NCI-H345 treated with DMSO at 0.1 percent for 48 hours (cell line): ENCODE results near the gene NGEF.

Experiments used
- DNase-seq: peaks from one replicate; lab custom pipeline; 2025; ENCODE audit not compliant: unreplicated experiment; lab: John Stamatoyannopoulos, UW

Gene NGEF

DNA sequence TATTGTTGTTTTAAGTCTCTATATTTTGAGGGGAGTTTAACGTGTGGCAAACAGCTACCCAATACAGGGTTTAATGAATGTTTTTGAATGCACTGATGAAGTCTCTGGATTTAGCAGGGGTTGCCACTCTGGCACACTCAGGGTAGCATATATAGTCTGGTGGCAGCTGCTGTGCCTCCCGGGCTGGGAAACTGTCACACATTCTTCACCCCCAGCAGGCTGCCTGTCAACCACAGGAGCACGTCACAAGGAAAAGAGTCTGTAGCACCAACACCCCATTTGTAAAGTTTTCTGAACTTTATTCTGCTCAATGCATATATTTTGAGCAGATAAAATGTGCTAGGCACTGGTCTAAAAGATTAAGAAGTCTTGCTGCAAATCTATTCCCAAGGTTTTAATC, 39.3 kb downstream of the NGEF start:
- DNase-seq = no peak

DNA sequence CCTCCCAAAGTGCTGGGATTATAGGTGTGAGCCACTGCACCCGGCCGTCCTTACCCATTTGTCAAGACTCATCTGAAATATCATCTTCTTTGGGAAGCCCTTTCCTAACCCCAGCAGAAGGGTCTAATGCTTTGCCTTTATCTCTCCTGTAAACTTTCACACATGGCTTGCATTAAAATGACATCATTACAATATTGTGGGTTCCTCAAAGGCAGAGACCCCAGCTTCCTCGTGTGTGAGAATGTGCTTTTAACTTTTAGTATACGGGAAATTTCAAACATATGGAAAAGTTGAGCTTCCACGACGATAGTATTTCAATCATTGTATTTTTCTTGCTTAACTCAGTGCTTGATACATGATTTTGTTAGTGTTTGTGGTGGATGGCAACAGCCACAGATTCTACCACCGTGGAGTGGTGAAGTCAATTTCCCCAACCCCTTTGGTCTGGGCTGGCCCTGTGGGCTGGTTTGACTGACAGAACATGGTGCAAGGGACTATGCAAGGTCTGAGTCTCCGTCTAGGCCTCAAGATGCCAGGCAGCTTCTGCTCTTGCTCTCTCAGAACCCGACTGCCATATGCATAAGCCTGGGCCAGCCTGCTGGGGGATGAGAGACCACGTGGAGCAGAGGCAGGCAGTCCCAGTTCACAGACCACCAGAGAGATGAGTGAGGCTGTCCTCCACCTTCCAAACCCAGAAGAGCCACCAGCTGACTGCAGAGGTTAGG, 39.9 kb downstream of the NGEF start:
- DNase-seq = no peak

DNA sequence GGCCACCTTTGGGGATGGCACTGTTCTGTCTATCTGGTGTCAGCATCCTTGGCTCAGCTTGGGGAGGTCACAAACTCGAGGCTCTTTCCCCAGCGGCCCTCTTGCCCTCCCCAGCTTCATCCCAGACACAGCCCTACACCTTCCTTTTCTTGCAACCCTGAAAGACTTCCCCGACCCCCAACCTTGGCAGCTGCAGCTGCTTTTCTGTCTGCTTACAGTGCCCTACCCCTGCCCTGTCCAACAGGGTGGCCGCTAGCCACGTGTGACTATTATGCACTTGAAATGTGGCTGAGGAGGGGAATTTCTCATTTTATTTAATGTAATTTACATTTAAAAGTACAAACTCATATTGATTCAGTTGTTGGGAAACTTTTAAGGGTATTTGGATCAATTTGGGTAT, 41.3 kb downstream of the NGEF start:
- DNase-seq = no peak

DNA sequence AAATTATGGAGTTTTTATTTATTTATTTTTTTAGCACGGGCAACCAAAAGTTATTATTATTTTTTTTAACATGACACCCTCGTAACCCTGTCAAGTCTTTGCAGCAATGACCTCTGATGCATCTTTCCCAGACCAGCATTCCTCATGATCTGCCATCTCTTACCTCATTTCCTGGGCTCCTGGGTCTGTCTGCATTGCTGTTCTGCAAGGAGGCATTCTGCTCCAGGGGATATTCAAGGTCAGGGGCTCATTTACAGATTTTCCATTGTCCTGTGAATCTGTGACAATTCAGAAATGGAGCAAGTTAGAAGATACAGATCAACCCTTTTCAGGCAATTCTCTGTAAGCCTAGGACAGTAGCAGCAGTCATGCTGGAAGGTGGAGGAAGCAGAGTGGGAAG, 43.0 kb downstream of the NGEF start:
- no peak for DNase-seq

DNA sequence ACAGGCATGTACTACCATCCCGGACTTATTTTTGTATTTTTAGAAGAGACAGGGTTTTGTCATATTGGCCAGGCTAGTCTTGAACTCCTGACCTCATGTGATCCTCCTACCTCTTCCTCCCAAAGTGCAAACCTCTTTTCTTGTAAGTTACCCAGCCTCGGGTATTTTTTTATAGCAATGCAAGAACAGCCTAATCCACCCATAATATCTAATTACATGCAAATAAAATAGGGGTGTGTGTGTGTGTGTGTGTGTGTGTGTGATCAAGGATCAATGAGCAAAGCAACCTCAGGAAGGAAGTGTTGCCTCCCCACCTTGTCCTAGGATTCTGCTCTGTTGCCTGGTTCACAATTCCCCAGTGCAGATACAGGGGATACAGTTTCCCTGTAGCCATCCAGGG, 45.6 kb downstream of the NGEF start:
- DNase-seq = no peak

DNA sequence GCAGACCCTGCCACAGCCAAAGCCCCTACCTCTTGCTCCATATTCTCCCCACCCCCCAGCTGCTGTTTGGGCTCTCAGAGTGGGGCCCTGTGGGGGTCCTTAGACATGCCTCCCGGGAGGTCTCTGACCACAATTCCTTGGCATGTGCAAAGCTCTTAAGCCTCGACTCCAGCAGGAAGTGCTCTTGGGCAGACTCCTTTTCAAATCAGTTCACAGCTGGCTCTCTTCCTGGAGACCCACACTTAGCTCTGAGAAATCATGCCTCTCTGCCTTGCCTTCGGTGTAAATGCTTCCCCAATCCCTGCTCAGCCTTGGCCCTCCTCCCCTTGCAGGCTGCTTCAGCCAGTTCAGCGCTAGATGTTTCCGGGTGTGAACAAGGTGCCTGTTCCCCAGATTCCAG, 46.9 kb downstream of the NGEF start:
- no peak for DNase-seq

DNA sequence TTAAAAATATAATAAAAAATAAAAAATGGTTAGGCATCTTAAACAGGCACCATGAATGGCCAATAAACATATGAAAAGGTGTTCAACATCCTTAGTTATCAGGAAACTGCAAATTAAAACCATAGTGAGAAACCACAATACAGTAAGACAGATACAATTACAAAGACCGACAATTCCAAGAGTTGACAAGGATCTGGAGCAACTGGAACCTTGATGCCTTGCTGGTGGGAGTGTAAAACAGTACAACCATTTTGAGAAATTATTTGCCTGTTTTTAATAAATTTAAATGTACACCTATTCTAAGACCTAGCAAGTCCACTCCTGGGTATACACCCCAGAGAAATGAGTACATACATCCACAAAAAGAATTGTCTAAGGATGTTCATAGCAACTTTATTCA, 49.1 kb downstream of the NGEF start:
- no peak for DNase-seq

DNA sequence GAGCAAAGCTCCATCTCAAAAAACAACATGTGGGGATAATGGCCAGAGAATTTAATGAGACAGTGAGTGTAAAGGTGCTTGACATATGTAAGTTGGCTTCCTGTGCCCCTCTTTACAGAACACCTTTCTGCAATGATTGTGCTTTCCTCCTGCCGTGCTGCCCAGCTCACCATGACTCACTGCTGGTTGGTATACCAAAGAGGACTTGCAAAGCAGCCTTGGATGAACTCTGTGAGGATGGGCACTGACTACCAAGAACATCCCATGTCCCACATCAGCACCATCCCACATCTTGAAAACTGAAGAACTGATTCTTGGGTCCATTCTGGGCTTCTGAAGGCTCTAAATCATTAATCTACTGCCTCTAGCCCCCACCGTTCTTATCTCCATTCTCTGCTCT, 52.2 kb downstream of the NGEF start:
- DNase-seq = no peak

DNA sequence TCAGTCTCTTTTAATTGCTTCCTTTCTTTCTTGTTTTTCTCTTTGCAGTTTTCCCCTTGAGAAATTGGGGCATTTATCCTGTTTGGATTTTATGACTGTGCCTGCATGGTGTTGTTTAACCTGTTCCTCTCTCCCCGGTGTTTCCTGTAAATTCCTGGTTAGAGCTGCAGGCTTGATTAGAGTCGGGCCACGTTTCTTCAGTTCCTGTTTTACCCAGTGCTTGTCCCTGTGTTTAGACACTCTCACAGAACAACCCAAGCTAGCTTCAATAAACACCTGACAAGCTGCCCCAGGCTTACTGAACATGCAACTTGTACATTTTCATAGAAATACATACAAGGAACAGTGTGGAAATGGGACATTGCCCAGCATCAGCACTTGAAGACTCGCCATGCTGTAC, 53.9 kb downstream of the NGEF start:
- no peak for DNase-seq

DNA sequence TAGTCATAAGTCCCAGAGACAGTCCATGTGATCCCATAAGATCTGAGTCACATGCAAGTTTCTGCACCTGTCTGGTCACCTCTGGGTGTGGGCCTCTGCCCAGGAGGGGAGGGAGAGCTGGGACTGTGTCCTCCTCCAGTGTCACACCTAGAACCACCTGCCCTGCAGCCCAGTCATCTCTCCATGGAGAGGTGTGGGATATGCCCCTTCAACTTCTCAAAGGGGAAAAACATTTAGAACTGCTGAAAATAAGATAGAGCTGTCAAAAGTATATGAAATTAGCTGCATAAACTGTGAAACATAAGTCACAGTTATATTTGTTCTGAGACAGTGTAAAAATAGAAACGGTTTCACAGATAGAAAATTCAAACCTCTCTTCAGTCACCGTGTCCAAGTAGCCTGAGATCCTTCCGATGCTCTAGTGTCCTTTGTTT, 55.4 kb downstream of the NGEF start:
- no peak for DNase-seq

DNA sequence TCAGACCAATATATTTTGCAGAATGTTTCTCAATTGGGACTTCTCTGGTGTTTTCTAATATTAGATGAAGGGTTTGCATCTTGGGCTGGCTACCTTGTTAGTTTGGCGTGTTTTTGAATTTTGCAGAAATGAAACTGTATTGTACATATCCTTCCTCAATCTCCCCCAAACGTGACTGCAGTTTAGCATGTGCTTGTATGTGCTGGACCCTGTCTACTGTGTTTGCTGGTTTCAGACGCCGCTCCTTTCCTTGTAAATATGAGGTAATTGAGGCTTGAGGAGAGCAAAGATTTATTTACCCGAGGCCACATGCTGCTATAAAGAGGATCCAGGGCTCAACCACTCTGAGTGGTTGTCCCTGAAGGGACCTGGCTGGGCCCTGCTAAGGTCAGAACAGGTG, 57.2 kb downstream of the NGEF start:
- no peak for DNase-seq

DNA sequence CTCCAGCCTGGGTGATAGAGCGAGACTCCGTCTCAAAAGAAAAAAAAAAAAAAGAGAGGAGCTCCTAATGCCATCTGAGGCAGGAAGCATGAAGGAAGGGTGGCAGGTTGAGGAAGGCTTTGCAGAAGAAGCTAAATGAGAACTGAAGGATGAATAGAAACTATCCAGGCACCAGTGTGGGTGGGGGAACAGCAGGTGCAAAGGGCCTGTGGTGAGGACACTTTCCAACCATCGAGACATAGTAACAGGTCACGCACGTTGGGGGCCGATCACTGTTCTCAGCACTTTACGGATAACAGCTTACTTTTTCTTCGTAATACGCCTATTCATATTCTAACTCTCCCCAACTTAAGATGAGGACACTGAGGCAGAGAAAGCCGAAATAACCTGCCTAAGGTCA, 58.4 kb downstream of the NGEF start:
- no peak for DNase-seq

DNA sequence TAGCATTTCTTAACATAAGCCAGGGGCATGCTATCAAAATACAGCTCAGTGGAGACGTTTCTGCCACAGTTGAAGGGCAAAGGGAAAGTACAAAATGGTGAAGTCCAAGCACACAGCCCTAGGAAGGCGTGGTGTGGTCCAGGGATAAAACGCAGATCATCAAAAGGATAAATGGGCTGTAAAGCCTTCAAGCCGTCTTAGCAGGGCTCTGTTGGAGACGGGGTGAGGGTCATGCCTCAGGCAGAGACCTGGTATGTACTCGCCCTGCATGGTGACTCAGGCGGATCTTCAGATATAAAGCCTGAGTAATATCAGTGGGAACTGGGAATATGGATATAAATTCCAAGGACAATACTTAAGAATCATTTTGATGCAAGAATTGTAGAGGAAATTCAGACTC, 61.2 kb downstream of the NGEF start:
- no peak for DNase-seq

DNA sequence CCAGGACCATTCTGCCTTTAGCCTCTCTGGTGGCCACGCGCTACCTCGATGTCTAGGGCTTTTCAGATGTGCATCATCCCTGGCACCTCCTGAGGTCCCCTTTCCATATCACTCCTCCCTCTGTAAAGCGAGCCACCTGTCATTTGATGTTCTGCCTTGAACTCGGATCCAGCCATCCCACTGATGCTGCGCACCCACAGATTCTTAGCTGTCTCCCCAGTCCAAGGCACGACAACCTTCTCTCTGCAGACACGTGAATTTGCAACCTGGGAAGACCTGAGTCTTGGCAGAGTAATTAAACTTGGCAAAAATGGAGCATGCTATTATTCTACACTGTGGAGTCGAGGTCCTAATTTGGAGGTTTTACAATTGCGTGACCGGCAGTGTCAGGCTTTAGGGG, 61.9 kb downstream of the NGEF start:
- no peak for DNase-seq

DNA sequence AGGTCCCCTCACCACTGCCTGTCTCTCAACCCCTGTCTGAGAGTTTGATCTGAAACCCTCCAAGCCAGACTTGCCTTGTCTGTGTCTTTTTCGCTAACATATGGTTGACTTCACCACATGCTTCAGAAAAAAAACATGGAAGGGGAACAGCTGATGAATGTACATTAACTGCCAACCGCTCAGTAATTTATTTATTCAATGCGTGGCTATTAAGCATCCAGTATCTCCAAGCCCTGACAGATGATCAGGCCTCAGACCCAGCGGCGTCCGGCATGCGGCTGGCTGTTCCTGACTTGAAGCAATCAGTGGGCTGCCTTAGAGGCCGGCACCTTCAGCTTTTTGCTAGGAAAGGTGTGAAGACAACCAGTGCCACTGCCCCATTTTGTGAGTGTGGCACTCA, 62.3 kb downstream of the NGEF start:
- DNase-seq = no peak

DNA sequence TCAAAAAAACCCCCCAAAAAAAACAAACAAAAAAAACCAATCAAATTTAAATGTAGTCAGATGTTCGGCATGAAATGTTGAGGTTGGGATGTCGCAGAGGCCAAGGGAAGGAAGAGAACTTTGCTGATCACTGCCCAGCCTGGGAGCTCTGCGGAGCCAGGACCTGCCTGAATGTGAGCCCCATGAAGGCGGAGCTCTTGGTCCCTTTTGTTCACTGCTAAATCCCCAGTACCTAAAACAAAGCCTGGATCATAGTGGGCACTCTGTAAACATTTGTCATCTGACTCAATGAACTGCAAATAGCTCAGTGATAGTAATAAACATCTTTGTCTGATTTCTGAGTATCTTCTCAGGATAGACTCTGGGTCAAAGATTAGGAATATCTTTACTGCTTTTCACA, 64.0 kb downstream of the NGEF start:
- DNase-seq = no peak

DNA sequence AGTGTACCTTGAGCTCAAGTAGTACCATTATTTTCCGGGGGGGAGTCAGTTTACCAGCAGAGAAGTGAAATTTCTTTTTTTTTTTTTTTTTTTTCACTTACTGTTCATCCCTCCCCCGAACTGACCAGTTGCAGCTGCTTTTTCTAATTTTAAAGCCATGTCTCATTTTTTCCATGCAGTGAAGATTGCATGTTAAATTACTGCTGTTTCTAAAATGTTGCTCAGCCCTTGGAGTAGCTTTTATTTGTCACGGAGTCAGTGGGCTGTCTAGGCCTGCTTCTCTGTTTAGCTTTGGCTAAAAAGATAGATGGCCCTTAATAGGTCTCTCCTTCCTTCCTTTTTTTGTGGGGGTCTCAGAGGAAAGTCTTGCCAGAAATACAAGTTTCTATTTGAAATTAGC, 70.2 kb downstream of the NGEF start:
- no peak for DNase-seq

DNA sequence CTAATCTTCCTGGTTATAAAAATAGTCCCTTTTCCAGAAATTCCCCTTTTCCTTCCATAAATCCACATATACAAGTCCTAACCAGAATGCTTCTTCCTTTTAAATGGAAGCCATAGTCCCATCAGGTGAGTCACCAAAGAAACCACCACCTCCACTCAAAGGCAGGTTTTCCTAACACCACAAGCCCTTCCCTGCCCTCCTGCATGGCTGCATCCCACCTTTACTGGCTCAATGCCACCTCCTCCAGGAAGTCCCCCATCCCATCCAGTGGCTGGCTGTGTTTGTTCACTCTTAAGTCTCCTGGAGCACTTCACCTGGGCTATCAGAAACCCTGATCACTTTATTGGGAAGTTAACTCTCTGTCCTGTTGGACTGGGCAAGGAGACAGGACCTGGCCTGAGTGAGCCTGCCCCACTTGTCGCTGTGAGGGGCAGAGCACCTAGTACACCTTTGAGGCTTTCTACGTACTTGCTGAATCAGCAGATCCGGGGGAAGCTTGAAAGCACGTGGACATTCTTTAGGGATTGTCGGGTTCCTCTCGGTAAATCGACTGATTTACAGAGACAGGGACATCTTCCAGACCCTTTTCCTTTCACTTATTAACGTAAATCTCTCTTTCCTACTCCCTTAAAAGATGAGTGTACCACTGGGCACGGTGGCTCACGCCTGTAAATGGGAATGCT, 71.0 kb downstream of the NGEF start:
- DNase-seq = no peak

DNA sequence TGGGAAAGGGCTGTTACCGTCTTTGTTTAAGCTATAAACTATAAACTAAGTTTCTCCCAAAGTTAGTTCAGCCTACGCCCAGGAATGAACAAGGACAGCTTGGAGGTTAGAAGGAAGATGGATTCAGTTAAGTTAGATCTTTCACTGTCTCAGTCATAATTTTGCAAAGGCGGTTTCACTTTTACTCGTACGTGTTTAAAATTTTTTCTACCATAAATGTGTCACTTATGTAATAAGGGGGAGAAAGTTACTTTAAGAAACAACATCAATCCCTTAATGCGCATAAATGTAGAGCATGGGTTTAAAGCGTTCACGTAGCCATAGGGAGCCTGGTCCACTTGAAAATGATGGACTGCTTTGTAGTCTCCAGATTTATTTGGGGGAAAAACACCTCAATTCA, 71.7 kb downstream of the NGEF start:
- no peak for DNase-seq

DNA sequence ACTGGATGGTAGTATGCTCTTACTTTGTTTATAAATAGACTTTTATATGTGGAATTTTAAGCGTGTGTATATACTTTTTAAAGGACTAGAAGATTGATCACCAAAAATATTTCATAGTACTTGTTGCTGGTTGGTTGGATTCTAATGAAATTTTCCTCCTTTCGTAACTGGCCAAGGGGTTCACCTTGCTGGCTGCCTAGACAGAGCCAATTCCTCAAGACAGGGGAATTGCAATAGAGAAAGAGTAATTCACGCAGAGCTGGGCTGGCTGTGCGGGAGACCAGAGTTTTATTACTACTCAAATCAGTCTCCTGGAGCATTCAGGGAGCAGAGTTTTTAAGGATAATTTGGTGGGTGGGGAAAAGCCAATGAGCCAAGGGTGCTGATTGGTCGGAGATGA, 72.3 kb downstream of the NGEF start:
- DNase-seq = no peak

DNA sequence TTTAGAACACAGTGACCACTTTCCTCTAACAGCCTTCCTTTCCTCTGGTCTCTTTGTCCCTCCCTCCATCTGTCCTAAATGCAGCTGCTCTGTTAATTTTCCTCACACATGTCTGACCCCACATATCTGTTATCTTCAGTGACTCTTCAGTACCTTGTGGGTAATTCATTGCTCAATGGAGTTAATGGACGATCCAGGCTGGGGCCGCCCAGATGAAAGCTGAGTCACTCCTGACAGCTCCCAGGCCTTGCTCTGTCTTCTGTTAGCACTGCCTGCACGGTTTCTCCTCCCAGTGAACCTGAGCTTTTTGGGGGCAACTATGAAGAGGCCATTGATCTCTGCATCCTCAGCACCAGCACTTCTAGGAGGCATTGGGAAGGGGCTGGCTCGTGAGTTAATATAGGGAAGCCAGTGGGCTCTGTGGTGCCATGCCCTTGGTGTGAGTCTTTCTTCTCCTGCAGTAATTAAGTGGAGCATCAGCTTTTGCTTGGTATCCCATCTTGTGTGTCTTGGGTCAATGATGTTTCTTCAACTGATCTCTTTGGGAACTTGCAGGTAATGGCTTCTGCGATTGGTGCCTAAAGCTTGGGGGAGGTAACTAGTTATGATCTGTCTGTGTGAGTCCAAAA, 75.7 kb downstream of the NGEF start:
- DNase-seq = no peak

DNA sequence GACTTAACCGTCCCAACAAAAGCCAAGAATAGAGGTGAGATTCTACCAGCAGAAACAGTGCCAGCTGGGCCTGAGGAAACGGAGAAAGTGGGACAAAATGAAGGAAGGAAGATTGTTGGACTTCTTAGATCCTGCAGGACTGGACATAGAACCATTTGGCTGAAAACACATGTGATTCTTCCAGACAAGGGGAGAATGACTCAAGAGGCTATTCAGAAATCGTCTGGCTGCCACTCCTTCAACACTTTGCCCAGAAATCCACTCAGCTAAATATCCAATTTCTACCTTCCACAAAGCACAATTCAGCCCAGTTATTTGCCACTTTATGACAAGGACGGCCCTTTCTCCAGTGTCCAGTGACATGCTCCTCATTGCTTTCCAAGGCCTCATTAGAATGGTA, 81.4 kb downstream of the NGEF start:
- no peak for DNase-seq

DNA sequence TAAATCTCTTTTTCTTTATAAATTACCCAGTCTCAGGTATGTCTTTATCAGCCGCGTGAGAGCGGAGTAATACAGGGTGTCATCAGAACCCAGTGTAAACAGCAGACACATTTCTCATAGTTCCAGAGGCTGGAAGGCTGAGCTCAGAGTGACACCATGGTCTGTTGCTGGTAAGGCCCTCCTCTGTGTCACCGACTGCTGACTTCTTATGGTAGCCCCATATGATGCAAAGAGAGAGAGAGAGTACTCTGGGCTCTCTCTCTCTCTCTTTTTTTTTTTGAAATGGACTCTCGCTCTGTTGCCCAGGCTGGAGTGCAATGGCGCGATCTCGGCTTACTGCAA, 83.0 kb downstream of the NGEF start:
- no peak for DNase-seq
